ENCODE measurements around the gene IL16.

DNA sequence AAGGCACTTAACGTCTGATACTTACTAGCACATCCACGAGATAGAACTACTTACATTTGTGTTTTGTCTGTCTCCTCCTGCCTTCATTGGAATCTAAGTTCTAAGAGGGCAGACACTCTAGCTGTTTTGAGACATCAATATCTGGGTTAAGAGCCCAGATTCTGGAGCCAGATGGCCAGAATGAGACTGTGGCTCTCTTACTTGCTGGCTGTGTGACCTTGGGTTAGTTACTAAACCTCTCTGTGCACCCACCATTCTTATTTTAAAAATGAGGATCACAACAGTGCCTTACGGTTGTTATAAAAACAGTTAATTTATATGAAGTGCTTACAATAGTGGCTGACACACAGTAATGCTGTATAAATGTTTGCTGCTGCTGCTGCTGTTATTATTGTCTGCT lies 119.6 kb downstream of the IL16 start:
- TF ChIP-seq, protein P1, sequence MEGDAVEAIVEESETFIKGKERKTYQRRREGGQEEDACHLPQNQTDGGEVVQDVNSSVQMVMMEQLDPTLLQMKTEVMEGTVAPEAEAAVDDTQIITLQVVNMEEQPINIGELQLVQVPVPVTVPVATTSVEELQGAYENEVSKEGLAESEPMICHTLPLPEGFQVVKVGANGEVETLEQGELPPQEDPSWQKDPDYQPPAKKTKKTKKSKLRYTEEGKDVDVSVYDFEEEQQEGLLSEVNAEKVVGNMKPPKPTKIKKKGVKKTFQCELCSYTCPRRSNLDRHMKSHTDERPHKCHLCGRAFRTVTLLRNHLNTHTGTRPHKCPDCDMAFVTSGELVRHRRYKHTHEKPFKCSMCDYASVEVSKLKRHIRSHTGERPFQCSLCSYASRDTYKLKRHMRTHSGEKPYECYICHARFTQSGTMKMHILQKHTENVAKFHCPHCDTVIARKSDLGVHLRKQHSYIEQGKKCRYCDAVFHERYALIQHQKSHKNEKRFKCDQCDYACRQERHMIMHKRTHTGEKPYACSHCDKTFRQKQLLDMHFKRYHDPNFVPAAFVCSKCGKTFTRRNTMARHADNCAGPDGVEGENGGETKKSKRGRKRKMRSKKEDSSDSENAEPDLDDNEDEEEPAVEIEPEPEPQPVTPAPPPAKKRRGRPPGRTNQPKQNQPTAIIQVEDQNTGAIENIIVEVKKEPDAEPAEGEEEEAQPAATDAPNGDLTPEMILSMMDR (conservative IDR thresholded peaks at IDR 0.05 in 1 of 2, IDR thresholded peaks at IDR 0.05 in 1 of 2; ENCODE audit: extremely low read depth in 1 of 2, insufficient read depth in 1 of 2, low read depth in 1 of 2, low read length in 2 of 2) = no peak
- TF ChIP-seq EZH2 (IDR thresholded peaks at IDR 0.05; ENCODE audit: borderline replicate concordance, low read length) = no peak

All from mammary epithelial cell (primary cell).